Spleen (tissue), 11 donors: Measurements from ENCODE around the gene BHLHE40. TPM values are rescaled to one million over a fixed set of nuclear protein-coding genes. Genes with fewer than 3 reads are reported as not detected.

Experiments
- DNase-seq: peaks from one replicate; pipeline ENCODE4 v3.0.0-alpha.2; 2020
- H3K27ac ChIP-seq, 8 donors: fragments of 200-600 bp; sonication (generic) in 7 of 8; 1 replicate in 4 of 8; 2 replicates in 4 of 8; pipeline versions ENCODE4 v1.5.0 to v1.8.0; 2016 to 2021; ENCODE audit warnings: inconsistent platforms in 4 of 8, mild to moderate bottlenecking in 4 of 8, moderate library complexity in 1 of 8
- H3K27me3 ChIP-seq, 7 donors: fragments of 200-600 bp; sonication (generic) in 6 of 7; replicated peaks in 1 of 7; 1 replicate in 4 of 7; 2 replicates in 3 of 7; pipeline versions ENCODE4 v1.5.0 to v1.8.0; 2016 to 2021; ENCODE audit warnings: inconsistent platforms in 3 of 7, mild to moderate bottlenecking in 1 of 7
- H3K36me3 ChIP-seq, 6 donors: fragments of 200-600 bp; sonication (generic) in 5 of 6; 1 replicate in 4 of 6; 2 replicates in 2 of 6; pipeline versions ENCODE4 v1.5.0 to v1.8.0; 2016 to 2021; ENCODE audit warnings: inconsistent platforms in 2 of 6
- H3K4me1 ChIP-seq, 6 donors: fragments of 200-600 bp; sonication (generic) in 5 of 6; 1 replicate in 3 of 6; 2 replicates in 3 of 6; pipeline versions ENCODE4 v1.5.0 to v1.8.0; 2016 to 2021; ENCODE audit warnings: inconsistent platforms in 3 of 6
- H3K4me3 ChIP-seq, 8 donors: fragments of 200-600 bp; sonication (generic) in 7 of 8; 1 replicate in 4 of 8; 2 replicates in 4 of 8; pipeline versions ENCODE4 v1.5.0 to v1.8.0; 2016 to 2021; ENCODE audit warnings: inconsistent platforms in 4 of 8, mild to moderate bottlenecking in 4 of 8, moderate library complexity in 2 of 8
- H3K9me3 ChIP-seq, 8 donors: fragments of 200-600 bp; sonication (generic) in 7 of 8; 1 replicate in 4 of 8; 2 replicates in 4 of 8; pipeline versions ENCODE4 v1.5.0 to v1.8.0; 2016 to 2021; ENCODE audit warnings: inconsistent platforms in 4 of 8
- CTCF ChIP-seq, 11 experiments: fragments of 200-600 bp in 7 of 11; fragments of 450-650 bp in 4 of 11; sonication (generic) in 4 of 11; IDR thresholded peaks in 8 of 11; conservative IDR thresholded peaks in 3 of 11; 1 replicate in 7 of 11; 2 replicates in 4 of 11; pipeline versions ENCODE4 v1.4.0 to v1.8.0; 2016 to 2021; ENCODE audit warnings: antibody characterized with exemption in 11 of 11, inconsistent platforms in 4 of 11, mild to moderate bottlenecking in 1 of 11
- POLR2A ChIP-seq, 3 donors: fragments of 450-650 bp; IDR thresholded peaks; one replicate each; pipeline ENCODE4 v1.5.1; 2017; ENCODE audit warnings: antibody characterized with exemption in 3 of 3, mild to moderate bottlenecking in 1 of 3
- POLR2AphosphoS5 ChIP-seq, 3 donors: sonication (generic); formaldehyde crosslinking; IDR thresholded peaks; one replicate each; pipeline ENCODE4 v1.5.1; 2017; ENCODE audit warnings: antibody characterized with exemption in 3 of 3
- WGBS, 5 donors: extraction: QIAGEN DNeasy Blood & Tissue Kit in 3 of 5; methylation state at CpG; one replicate each; pipeline versions ENCODE4 v1.1.5 to v1.1.7; 2013 to 2018; 5-methylcytosine and 5-hydroxymethylcytosine counted together
- intact Hi-C: fragments of 100-400 bp; cut with DNase I; formaldehyde crosslinking; loops from one replicate; pipeline ENCODE4 v1.15.0; 2023; ENCODE audit warnings: low total_unique reads
- polyA plus RNA-seq, 3 donors: library from polyadenylated mRNA; stranded (reverse); fragments of 200-250 nt; gene quantifications; one replicate each; pipeline ENCODE4 v1.2.1, GENCODE V29; 2013
- total RNA-seq, 7 donors: library from RNA; depleted of rRNA in 3 of 7; stranded (reverse); fragments of >200 nt in 3 of 7; fragmentation: NEBNext Ultra II Directional in 4 of 7; extraction: Animal tissue kit (Norgen Biotek cat#: 25700) in 4 of 7; gene quantifications; one replicate each; pipeline versions ENCODE4 v1.1.0 to v1.2.1, GENCODE V29; 2016 to 2021
- donor health status: healthy with polysubstance abuse.
- donor health status: DM: no; HTN: no; CAD: no; lungs with moderate emphysema.
- donor health status: DM: no; HTN: no; CAD: no.
- donor health status: Bipolar disorder and iron deficiency.
- donor health status: healthy.
- donor health status: DM: no; HTN: no; CAD: no.
- donor health status: DM: yes; HTN: yes; CAD: no.

The BHLHE40 gene
- total and polyA plus RNA-seq, 10 donors, result 11.8 to 108 (median 30.0) TPM

- 53 to 70% (median 56%) methylated on average over 4 to 5 of the region's 5 CpGs for WGBS, 5 donors
- intact Hi-C loops, result no loop called here
- no peaks in the 10 kb centered on the region for H3K27me3 ChIP-seq
- no peak overlapping the region for H3K4me3 ChIP-seq
- TF ChIP-seq CTCF (IDR thresholded peaks at IDR 0.05 in 8 of 11, conservative IDR thresholded peaks at IDR 0.05 in 3 of 11), result no peak
- no peak for TF ChIP-seq POLR2A (IDR thresholded peaks at IDR 0.05)
- TF ChIP-seq POLR2AphosphoS5 (IDR thresholded peaks at IDR 0.05), result no peak
- peak overlapping the region in 5 of 8 donors; percentile 27 to 87 (median 80) for H3K27ac ChIP-seq
- peak; percentile 81 for DNase-seq
- H3K36me3 ChIP-seq, result no peaks in the 10 kb centered on the region
- peaks cover 26 to 99% (median 74%) of the 10 kb centered on the region in 6 donors for H3K4me1 ChIP-seq
- H3K9me3 ChIP-seq, result no peaks in the 10 kb centered on the region
Observed at GRCh38 chr3:5013021-5013906, 34.0 kb downstream of the BHLHE40 start.

GRCh38 chr3:5014391-5014790 lies 35.2 kb downstream of the BHLHE40 start:
- Histone ChIP-seq H3K4me1 (peaks cover 19 to 98% (median 66%) of the 10 kb centered on the region in 6 donors), H3K27me3 (no peaks in the 10 kb centered on the region), H3K36me3 (no peaks in the 10 kb centered on the region), H3K27ac (peak overlapping the region in 1 of 8 donors; percentile 24), H3K9me3 (no peaks in the 10 kb centered on the region), H3K4me3 (no peak overlapping the region)
- intact Hi-C loops, result no loop called here
- peak; percentile 65 for DNase-seq
- WGBS, 5 donors, result 81 to 90% (median 86%) methylated on average over 7 of the region's 7 CpGs
- TF ChIP-seq CTCF (IDR thresholded peaks at IDR 0.05 in 8 of 11, conservative IDR thresholded peaks at IDR 0.05 in 3 of 11) (no peak), POLR2AphosphoS5 (IDR thresholded peaks at IDR 0.05) (no peak), POLR2A (IDR thresholded peaks at IDR 0.05) (no peak)

- H3K4me3 ChIP-seq, result no peak overlapping the region
- 79 to 93% (median 87%) methylated on average over 5 of the region's 5 CpGs for WGBS, 5 donors
- no peaks in the 10 kb centered on the region for H3K9me3 ChIP-seq
- H3K27ac ChIP-seq, result no peak overlapping the region
- intact Hi-C loops, result no loop called here
- DNase-seq, result no peak
- H3K4me1 ChIP-seq, result peaks cover 18 to 98% (median 65%) of the 10 kb centered on the region in 6 donors
- TF ChIP-seq POLR2A (IDR thresholded peaks at IDR 0.05) (no peak), CTCF (IDR thresholded peaks at IDR 0.05 in 8 of 11, conservative IDR thresholded peaks at IDR 0.05 in 3 of 11) (no peak), POLR2AphosphoS5 (IDR thresholded peaks at IDR 0.05) (no peak)
- no peaks in the 10 kb centered on the region for H3K27me3 ChIP-seq
- no peaks in the 10 kb centered on the region for H3K36me3 ChIP-seq
Observed at GRCh38 chr3:5015056-5015455, 35.8 kb downstream of the BHLHE40 start.
